CD8-positive, alpha-beta memory T cell (primary cell): Measurements from ENCODE around the gene JAKMIP2. TPM values are rescaled to one million over a fixed set of nuclear protein-coding genes. Genes with fewer than 3 reads are reported as not detected.
A peak's percentile ranks its signal among the peaks of the same experiment; 100 is the strongest.
"Not testable (repeated sequence)": the region's sequence is repeated elsewhere in the genome, so short reads cannot be mapped to it uniquely, and the experiment has no call there.

Source experiments
- CTCF ChIA-PET: fragments of 350-600 bp; sonication (Branson Sonifier 250); formaldehyde crosslinking; loops from one replicate; lab custom pipeline; 2021; ENCODE audit warnings: antibody characterized with exemption; lab: Charles Lee
- POLR2A ChIA-PET: fragments of 350-600 bp; sonication (Branson Sonifier 250); formaldehyde crosslinking; loops from one replicate; lab custom pipeline; 2021; ENCODE audit warnings: antibody characterized with exemption; lab: Charles Lee
- DNase-seq, 5 donors: peaks; one replicate each; pipeline versions ENCODE4 v3.0.0 to v3.0.0-alpha.2; 2020 to 2022; ENCODE audit warnings: mixed read lengths in 1 of 5
- H3K27ac ChIP-seq: one replicate; pipeline ENCODE4 v1.7.0; 2013; ENCODE audit warnings: low read depth, mild to moderate bottlenecking, low read length, moderate library complexity
- H3K27me3 ChIP-seq: 2 replicates; pipeline ENCODE4 v1.7.0; 2013; ENCODE audit warnings: low read length, mild to moderate bottlenecking; ENCODE audit not compliant: insufficient read depth, poor library complexity, severe bottlenecking
- H3K36me3 ChIP-seq: 2 replicates; pipeline ENCODE4 v1.7.0; 2013; ENCODE audit warnings: mild to moderate bottlenecking, low read length, moderate library complexity; ENCODE audit not compliant: insufficient read depth
- H3K4me1 ChIP-seq: 2 replicates; pipeline ENCODE4 v1.7.0; 2013; ENCODE audit warnings: mild to moderate bottlenecking, low read length, moderate library complexity; ENCODE audit not compliant: insufficient read depth
- H3K4me3 ChIP-seq: 2 replicates; pipeline ENCODE4 v1.7.0; 2013; ENCODE audit warnings: mild to moderate bottlenecking, low read length
- H3K9me3 ChIP-seq: 2 replicates; pipeline ENCODE4 v1.7.0; 2013; ENCODE audit warnings: mild to moderate bottlenecking, low read length
- H3K27ac Mint-ChIP-seq, 8 donors: one replicate each; pipeline ENCODE4 v1.8.0; 2020 to 2021; ENCODE audit warnings: mixed read lengths in 8 of 8, mild to moderate bottlenecking in 6 of 8, inconsistent platforms in 3 of 8, moderate library complexity in 3 of 8
- H3K27me3 Mint-ChIP-seq, 2 donors: one replicate each; pipeline ENCODE4 v1.8.0; 2020 to 2021; ENCODE audit warnings: mixed read lengths in 2 of 2, mild to moderate bottlenecking in 1 of 2, moderate library complexity in 1 of 2
- H3K36me3 Mint-ChIP-seq, 3 donors: one replicate each; pipeline ENCODE4 v1.8.0; 2020 to 2021; ENCODE audit warnings: mixed read lengths in 3 of 3, inconsistent platforms in 1 of 3, mild to moderate bottlenecking in 1 of 3
- H3K4me1 Mint-ChIP-seq, 3 donors: one replicate each; pipeline ENCODE4 v1.8.0; 2020 to 2021; ENCODE audit warnings: mixed read lengths in 3 of 3, inconsistent platforms in 1 of 3, mild to moderate bottlenecking in 1 of 3
- H3K4me3 Mint-ChIP-seq, 7 donors: one replicate each; pipeline ENCODE4 v1.8.0; 2020 to 2021; ENCODE audit warnings: mixed read lengths in 7 of 7, mild to moderate bottlenecking in 6 of 7, moderate library complexity in 4 of 7, inconsistent platforms in 2 of 7
- H3K9me3 Mint-ChIP-seq, 5 donors: one replicate each; pipeline ENCODE4 v1.8.0; 2020 to 2022; ENCODE audit warnings: mixed read lengths in 5 of 5, mild to moderate bottlenecking in 3 of 5, moderate library complexity in 2 of 5, inconsistent platforms in 1 of 5
- polyA plus RNA-seq: library from polyadenylated mRNA; unstranded; fragments of 300-500 nt; fragmentation: Illumina TruSeq; gene quantifications from one replicate; pipeline ENCODE4 v1.2.3, GENCODE V29; 2021
- total RNA-seq, 2 experiments: library from RNA; stranded (reverse); gene quantifications; one replicate each; pipeline ENCODE4 v1.2.3, GENCODE V29; 2021

JAKMIP2 gene
- total and polyA plus RNA-seq, 3 experiments from 2014 or later, result 1.8 to 6.3 (median 1.8) TPM

DNA sequence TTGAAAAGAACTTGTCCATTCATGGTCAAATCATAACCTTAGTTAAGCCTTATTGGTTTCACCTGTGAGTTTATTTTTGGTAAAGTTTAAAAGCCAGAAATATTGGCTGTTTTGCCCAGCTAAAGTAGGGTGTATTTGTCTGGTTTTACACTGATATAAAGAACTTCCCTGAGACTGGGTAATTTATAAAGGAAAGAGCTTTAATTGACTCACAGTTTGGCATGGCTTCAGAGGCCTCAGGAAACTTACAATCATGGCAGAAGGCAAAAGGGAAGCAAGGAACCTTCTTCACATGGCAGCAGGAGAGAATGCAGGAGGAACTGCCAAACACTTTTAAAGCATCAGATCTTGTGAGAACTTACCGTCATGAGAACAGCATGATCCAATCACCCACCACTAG lies 55.3 kb downstream of the JAKMIP2 start:
- no peak overlapping the region for H3K4me3 Mint-ChIP-seq

DNA sequence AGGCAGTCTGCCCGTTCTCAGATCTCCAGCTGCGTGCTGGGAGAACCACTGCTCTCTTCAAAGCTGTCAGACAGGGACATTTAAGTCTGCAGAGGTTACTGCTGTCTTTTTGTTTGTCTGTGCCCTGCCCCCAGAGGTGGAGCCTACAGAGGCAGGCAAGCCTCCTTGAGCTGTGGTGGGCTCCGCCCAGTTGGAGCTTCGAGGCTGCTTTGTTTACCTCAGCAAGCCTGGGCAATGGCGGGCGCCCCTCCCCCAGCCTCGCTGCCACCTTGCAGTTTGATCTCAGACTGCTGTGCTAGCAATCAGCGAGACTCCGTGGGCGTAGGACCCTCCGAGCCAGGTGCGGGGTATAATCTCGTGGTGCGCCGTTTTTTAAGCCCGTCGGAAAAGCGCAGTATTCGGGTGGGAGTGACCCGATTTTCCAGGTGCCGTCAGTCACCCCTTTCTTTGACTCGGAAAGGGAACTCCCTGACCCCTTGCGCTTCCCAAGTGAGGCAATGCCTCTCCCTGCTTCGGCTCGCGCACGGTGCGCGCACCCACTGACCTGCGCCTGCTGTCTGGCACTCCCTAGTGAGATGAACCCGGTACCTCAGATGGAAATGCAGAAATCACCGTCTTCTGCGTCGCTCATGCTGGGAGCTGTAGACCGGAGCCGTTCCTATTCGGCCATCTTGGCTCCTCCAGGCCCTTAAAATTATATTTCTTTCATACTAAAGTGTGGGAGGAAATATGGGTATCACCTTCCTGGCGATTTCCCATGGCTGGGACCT lies 61.2 kb downstream of the JAKMIP2 start:
- H3K4me1 Mint-ChIP-seq, CTCF ChIA-PET, H3K9me3 Mint-ChIP-seq: not testable (repeated sequence)

More for the DNA sequence above, 55.3 kb downstream of the JAKMIP2 start:
- DNase-seq, result no peak
- Mint-ChIP-seq H3K4me1 (no peaks in the 10 kb centered on the region), H3K9me3 (peaks cover 0 to 2% (median 0%) of the 10 kb centered on the region in 5 donors), H3K27me3 (peaks cover 0 to 4% of the 10 kb centered on the region in 2 donors), H3K36me3 (peaks cover 3 to 15% (median 3%) of the 10 kb centered on the region in 3 donors), H3K27ac (no peak overlapping the region)
- no peaks in the 10 kb centered on the region for H3K36me3 ChIP-seq
- H3K27me3 ChIP-seq, result no peaks in the 10 kb centered on the region
- no peaks in the 10 kb centered on the region for H3K4me1 ChIP-seq
- CTCF ChIA-PET, result interaction anchor here (1.2 kb wide), 1 partner anchor 8 kb away, joined by 5 read pairs; no protein-coding TSS in a partner anchor
- no peak overlapping the region for H3K27ac ChIP-seq
- no peaks in the 10 kb centered on the region for H3K9me3 ChIP-seq
- POLR2A ChIA-PET, result no interaction called here
- no peak overlapping the region for H3K4me3 ChIP-seq

DNA sequence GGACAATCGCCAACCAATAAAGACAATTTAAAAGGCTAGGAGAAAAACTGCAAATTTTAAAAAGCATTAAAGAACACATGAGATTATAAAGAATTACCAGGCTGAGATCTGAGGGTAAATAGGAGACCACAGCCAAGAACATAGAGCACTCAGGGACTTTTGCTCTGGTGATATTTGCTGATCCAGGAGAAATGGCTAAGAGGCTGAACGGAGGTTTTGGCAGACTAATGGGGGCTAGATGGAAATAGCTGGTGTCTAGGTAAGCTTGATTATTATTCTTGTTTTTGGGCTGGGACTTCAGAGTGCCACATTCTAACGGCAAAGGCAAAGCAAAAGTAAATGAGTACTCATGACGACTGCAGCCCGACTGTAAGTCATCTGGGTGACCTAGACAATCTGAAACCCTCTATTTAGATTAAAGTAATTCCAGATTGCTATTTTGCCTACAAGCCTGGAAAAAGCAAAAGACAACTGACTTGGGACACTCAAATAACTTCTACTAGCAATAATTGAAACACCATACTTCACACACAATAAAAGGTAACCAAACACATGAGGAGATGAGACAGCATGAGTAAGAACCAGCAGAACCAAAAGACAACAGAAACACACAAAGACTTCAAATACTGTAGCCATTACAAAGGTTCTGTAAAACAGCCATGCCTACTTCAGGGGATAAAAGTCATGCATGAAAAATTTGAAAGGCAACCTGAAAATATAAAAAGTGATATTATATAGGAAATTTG lies 68.8 kb downstream of the JAKMIP2 start:
- no peak overlapping the region for H3K27ac ChIP-seq
- CTCF ChIA-PET, result no interaction called here

More for the DNA sequence above, 61.2 kb downstream of the JAKMIP2 start:
- DNase-seq, POLR2A ChIA-PET, H3K27me3 ChIP-seq, H3K9me3 ChIP-seq, H3K36me3 ChIP-seq, H3K4me1 ChIP-seq, H3K4me3 ChIP-seq, H3K27me3 Mint-ChIP-seq, H3K27ac Mint-ChIP-seq, H3K27ac ChIP-seq, H3K36me3 Mint-ChIP-seq: not testable (repeated sequence)
- peak overlapping the region in 1 of 7 donors; percentile 38 for H3K4me3 Mint-ChIP-seq

DNA sequence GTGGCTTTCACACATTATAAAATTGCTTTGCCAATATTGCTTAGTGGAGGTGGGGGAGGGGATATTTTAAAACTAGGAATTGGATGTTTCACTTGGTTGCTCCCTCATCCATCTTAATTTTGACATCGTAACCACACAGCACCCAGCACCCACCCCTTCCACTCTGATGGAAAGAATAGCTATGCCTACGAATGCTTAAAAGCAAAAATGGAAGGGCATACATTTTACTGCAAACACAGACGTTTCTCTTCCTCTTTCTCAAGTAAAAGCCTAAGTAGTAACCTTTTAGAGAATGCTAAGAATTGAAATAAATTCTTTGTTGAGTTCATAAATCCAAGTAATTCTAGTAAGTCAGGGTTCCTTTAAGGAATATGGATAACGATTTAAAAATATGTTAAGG lies 69.9 kb downstream of the JAKMIP2 start:
- H3K4me1 Mint-ChIP-seq, result peaks cover 4 to 18% (median 12%) of the 10 kb centered on the region in 3 donors
- no peaks in the 10 kb centered on the region for H3K27me3 Mint-ChIP-seq
- DNase-seq, result no peak
- peak overlapping the region in 2 of 7 donors; percentile 10 to 76 for H3K4me3 Mint-ChIP-seq
- Histone ChIP-seq H3K36me3 (no peaks in the 10 kb centered on the region), H3K9me3 (no peaks in the 10 kb centered on the region), H3K27me3 (no peaks in the 10 kb centered on the region), H3K4me3 (no peak overlapping the region), H3K27ac (no peak overlapping the region), H3K4me1 (no peaks in the 10 kb centered on the region)
- no peaks in the 10 kb centered on the region for H3K9me3 Mint-ChIP-seq
- ChIA-PET CTCF (no interaction called here), POLR2A (no interaction called here)
- peaks cover 0 to 5% (median 0%) of the 10 kb centered on the region in 3 donors for H3K36me3 Mint-ChIP-seq
- peak overlapping the region in 2 of 8 donors; percentile 10 to 21 for H3K27ac Mint-ChIP-seq

More for the DNA sequence above, 68.8 kb downstream of the JAKMIP2 start:
- DNase-seq, result no peak
- POLR2A ChIA-PET, result no interaction called here
- Histone ChIP-seq H3K27me3 (no peaks in the 10 kb centered on the region), H3K9me3 (no peaks in the 10 kb centered on the region), H3K36me3 (no peaks in the 10 kb centered on the region), H3K4me1 (no peaks in the 10 kb centered on the region), H3K4me3 (no peak overlapping the region)
- no peaks in the 10 kb centered on the region for H3K9me3 Mint-ChIP-seq
- no peaks in the 10 kb centered on the region for H3K27me3 Mint-ChIP-seq
- peak overlapping the region in 2 of 8 donors; percentile 21 to 26 for H3K27ac Mint-ChIP-seq
- peaks cover 0 to 3% (median 0%) of the 10 kb centered on the region in 3 donors for H3K36me3 Mint-ChIP-seq
- peak overlapping the region in 3 of 7 donors; percentile 4 to 9 (median 6) for H3K4me3 Mint-ChIP-seq
- H3K4me1 Mint-ChIP-seq, result peaks cover 4 to 18% (median 12%) of the 10 kb centered on the region in 3 donors

DNA sequence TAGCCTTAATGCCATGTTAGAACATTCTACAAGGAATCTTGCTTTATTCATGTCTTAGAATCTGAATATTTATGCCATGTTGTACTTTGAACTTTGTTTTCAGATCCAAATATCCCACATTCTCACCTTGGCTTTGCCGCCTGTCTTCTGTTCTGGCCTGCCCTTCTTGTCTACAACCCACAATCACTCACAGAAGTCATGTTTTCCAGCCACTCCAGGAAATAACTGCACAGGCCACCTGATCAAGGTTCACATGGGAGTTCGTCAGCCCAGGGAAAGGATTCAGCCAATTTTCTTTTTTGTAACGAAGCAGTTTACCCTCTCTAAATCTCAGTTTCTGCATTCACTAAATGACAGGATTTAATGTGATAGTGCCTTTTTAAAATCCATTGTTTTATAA lies 70.5 kb downstream of the JAKMIP2 start:
- H3K36me3 ChIP-seq, result no peaks in the 10 kb centered on the region
- no peaks in the 10 kb centered on the region for H3K4me1 ChIP-seq
- H3K27ac Mint-ChIP-seq, result no peak overlapping the region
- peaks cover 4 to 18% (median 12%) of the 10 kb centered on the region in 3 donors for H3K4me1 Mint-ChIP-seq
- no peaks in the 10 kb centered on the region for H3K9me3 ChIP-seq
- peaks cover 0 to 5% (median 0%) of the 10 kb centered on the region in 3 donors for H3K36me3 Mint-ChIP-seq
- no peaks in the 10 kb centered on the region for H3K9me3 Mint-ChIP-seq
- no peak overlapping the region for H3K4me3 Mint-ChIP-seq
- H3K27me3 ChIP-seq, result no peaks in the 10 kb centered on the region
- no peak overlapping the region for H3K27ac ChIP-seq
- CTCF ChIA-PET, result no interaction called here
- H3K27me3 Mint-ChIP-seq, result no peaks in the 10 kb centered on the region
- H3K4me3 ChIP-seq, result no peak overlapping the region
- POLR2A ChIA-PET, result no interaction called here
- DNase-seq, result no peak

DNA sequence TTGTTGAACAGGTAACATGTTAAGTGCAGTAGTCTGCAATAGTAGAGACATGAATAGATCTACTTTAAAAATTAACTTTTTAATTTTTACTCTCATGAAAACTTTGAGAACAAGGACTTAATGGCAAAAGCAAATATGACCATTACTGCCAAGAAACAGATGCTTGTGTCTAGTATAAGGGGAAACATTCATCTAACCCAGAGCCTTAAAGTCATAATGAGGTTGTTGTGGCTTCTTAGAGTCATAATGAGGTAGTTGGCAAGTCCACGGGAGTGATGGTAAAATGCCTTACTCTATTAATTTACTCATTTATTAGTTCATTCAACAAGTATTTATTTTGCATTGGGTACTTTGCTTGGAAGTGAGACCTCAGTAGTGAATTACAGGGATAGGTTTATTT lies 71.5 kb downstream of the JAKMIP2 start:
- no peak overlapping the region for H3K4me3 Mint-ChIP-seq
- peaks cover 0 to 5% (median 0%) of the 10 kb centered on the region in 3 donors for H3K36me3 Mint-ChIP-seq
- Histone ChIP-seq H3K27me3 (no peaks in the 10 kb centered on the region), H3K4me3 (no peak overlapping the region), H3K36me3 (no peaks in the 10 kb centered on the region), H3K9me3 (no peaks in the 10 kb centered on the region), H3K27ac (no peak overlapping the region), H3K4me1 (no peaks in the 10 kb centered on the region)
- peak overlapping the region in 1 of 8 donors; percentile 15 for H3K27ac Mint-ChIP-seq
- H3K4me1 Mint-ChIP-seq, result peaks cover 4 to 18% (median 12%) of the 10 kb centered on the region in 3 donors
- H3K9me3 Mint-ChIP-seq, result no peaks in the 10 kb centered on the region
- DNase-seq, result no peak
- POLR2A ChIA-PET, result no interaction called here
- CTCF ChIA-PET, result no interaction called here
- no peaks in the 10 kb centered on the region for H3K27me3 Mint-ChIP-seq

DNA sequence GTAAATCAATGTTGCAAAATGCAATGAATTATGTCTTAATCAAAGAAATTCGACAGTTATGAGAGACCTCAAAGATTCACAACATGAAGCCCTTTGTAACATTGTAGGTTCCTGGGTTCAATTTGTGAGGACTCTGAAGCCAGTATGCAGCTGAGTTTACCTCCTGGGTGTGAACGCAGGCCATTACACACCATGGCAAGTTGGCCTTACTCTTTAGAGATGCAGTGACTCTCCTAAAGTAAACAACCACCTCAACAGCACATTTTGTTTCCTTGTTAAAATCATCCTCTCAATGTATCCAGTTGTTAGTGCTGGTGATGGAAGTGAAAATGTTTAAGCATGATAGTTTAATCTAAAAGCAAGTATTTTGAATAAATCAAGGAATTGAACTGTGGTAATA lies 73.8 kb downstream of the JAKMIP2 start:
- ChIA-PET POLR2A (no interaction called here), CTCF (no interaction called here)
- no peaks in the 10 kb centered on the region for H3K36me3 ChIP-seq
- H3K27me3 Mint-ChIP-seq, result no peaks in the 10 kb centered on the region
- no peak overlapping the region for H3K27ac Mint-ChIP-seq
- peaks cover 4 to 17% (median 10%) of the 10 kb centered on the region in 3 donors for H3K4me1 Mint-ChIP-seq
- H3K36me3 Mint-ChIP-seq, result peaks cover 0 to 5% (median 0%) of the 10 kb centered on the region in 3 donors
- no peaks in the 10 kb centered on the region for H3K9me3 Mint-ChIP-seq
- no peak overlapping the region for H3K4me3 ChIP-seq
- H3K4me3 Mint-ChIP-seq, result no peak overlapping the region
- no peak overlapping the region for H3K27ac ChIP-seq
- no peaks in the 10 kb centered on the region for H3K9me3 ChIP-seq
- DNase-seq, result no peak
- H3K4me1 ChIP-seq, result no peaks in the 10 kb centered on the region
- H3K27me3 ChIP-seq, result no peaks in the 10 kb centered on the region

DNA sequence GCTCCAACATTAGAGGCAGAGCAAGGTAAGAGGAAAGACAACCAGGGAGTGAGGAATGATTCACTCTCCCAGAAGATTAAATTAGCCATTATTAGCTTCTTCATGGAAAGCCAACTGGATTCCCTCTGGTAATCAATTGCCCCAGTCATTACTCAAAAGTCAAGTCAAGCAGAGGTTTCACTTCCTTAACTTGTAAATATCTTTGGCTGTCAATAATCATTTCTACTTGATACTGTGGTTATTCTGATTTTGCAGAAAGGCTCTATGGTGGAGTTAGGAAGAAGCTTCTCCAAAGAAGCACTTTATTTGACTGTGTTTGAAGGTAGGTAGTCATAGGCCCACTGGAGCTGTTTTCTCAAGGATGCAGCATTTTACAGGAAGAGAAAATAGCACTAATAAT lies 78.0 kb downstream of the JAKMIP2 start:
- no peaks in the 10 kb centered on the region for H3K36me3 ChIP-seq
- no peak overlapping the region for H3K27ac ChIP-seq
- Mint-ChIP-seq H3K27me3 (no peaks in the 10 kb centered on the region), H3K4me1 (peaks cover 0 to 8% (median 0%) of the 10 kb centered on the region in 3 donors), H3K4me3 (no peak overlapping the region), H3K36me3 (peaks cover 0 to 3% (median 0%) of the 10 kb centered on the region in 3 donors), H3K27ac (peak overlapping the region in 1 of 8 donors; percentile 70), H3K9me3 (no peaks in the 10 kb centered on the region)
- H3K9me3 ChIP-seq, result no peaks in the 10 kb centered on the region
- POLR2A ChIA-PET, result interaction anchor here (1.0 kb wide), 1 partner anchor 100 kb away, joined by 4 read pairs; no protein-coding TSS in a partner anchor
- H3K4me3 ChIP-seq, result no peak overlapping the region
- CTCF ChIA-PET, result no interaction called here
- no peak for DNase-seq
- H3K4me1 ChIP-seq, result no peaks in the 10 kb centered on the region
- H3K27me3 ChIP-seq, result no peaks in the 10 kb centered on the region
